ENCODE data around the gene CYB5RL.
"Not testable (repeated sequence)": the region's sequence is repeated elsewhere in the genome, so short reads cannot be mapped to it uniquely, and the experiment has no call there.

The CYB5RL gene

DNA sequence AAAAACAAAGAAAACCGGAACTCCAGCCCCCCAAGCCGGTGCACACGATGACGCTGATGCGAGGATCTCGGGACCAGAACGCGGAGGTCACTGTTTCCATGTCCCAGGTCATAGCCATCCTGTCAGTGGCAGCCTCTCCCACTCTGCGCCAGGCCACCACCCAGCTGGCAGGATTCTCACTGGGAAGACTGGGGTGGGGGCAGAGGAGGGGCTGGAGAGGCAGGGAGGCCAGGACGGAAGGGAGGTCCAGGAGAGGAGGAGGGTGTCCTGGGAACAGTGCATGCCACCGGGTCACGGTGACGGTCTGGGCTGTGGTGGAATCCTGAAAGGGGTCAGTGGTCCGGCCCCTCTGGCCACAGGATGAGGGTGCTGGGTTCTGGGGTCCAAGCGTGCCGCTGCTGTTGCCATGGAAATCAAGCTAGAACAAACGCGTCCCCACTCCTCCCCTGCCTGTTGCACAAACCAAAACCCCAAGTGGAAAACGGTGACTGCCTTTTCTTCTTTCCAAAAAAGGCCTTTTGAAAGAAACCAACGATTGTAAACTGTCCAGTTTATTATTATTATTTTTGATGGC lies 26.2 kb upstream of the CYB5RL start:
- no peak for DNase-seq (ENCODE audit: low read depth)

DNA sequence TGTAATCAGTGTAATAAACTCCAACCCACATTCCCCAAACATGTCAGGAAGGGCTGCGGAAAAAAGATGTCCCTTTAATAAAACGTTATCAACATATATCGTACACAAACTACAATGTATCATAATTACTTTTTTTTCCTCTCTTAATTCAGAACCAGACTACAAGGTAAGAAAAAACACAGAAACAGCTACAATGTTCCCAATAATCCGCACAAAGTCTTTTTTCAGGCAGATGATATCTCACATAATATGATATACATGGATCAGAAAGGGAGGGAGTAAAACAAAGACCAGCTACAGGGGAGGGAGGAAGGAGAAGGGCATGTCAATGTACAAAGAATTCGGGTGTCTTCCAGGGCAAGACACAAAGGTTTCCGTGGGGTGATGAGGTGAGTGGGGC lies 25.5 kb upstream of the CYB5RL start:
- no peak for DNase-seq (ENCODE audit: low read depth)

DNA sequence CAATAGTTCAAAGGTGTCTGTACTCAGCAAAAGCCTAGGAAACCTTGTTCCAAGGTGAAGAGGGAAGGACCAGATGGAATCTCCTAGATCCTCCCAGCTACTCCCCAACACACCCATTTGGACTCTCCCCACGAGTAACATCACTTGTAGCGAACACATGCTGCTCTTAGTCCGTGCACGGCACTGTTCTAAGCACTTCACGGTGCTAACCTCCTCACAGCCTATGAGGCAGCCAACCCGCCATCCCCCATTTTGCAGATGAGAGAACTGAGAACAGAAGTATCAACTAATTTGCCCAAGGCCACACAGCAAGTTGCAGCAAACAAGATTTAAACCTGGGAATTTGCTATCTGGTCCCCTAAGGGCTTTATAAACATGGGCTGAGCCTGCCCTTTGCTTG lies 24.4 kb upstream of the CYB5RL start:
- no peak for DNase-seq (ENCODE audit: low read depth)

DNA sequence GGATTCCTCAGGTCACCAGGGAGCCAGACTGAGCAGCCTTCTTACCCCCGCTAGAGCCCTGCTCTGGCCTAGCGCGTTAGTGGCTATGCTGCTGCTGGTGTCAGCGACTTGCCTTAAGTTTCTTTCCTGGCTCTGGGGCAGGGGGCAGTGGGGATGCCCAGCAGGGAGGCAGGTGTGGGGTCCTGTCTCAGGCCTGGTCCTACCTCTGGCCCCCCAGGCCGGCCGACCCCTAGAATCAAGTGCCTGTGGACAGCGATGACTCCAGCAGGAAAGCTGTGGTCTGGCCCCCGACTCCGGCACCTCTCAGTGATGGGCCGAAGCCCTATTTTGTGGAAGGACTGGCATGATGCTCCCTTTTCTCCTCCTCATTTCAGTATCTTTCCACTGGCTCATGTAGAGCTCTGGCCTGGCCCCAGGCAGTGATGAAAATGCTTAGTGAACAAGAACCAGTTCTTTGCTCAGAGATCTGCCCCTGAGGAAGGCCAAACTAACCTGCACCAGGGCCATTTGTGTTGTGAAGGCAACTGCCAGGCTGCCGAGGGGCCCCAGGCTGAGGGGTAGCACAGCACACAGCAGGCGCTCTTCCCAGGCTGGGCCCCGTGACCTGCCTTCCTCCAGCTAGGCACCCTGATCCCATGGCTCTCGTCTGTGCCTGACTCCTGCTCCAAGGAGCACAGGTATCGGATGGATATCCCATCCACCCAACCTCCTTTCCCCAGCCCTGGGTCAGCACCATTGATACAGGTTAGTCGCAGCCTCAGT lies 23.8 kb upstream of the CYB5RL start:
- DNase-seq (ENCODE audit: low read depth): no peak

DNA sequence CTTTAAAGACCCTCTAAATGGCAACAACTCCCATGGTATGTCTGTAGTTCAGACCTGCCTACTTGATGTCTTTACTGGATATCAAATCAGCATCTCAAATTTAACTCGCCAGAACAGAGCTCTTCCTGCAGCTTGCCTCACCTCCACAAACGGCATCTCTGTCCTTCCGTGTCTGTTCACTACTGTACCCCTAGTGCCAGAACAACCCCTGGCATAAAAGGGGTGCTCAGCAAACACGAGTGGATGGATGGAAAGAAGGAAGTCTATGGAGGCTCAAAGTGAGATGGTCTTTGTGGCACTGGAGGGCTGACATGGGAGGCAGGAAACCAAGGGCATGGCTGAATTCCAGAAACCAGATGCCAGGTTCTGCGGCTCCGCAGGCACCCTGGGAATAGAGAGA lies 22.9 kb upstream of the CYB5RL start:
- DNase-seq (ENCODE audit: low read depth): no peak

DNA sequence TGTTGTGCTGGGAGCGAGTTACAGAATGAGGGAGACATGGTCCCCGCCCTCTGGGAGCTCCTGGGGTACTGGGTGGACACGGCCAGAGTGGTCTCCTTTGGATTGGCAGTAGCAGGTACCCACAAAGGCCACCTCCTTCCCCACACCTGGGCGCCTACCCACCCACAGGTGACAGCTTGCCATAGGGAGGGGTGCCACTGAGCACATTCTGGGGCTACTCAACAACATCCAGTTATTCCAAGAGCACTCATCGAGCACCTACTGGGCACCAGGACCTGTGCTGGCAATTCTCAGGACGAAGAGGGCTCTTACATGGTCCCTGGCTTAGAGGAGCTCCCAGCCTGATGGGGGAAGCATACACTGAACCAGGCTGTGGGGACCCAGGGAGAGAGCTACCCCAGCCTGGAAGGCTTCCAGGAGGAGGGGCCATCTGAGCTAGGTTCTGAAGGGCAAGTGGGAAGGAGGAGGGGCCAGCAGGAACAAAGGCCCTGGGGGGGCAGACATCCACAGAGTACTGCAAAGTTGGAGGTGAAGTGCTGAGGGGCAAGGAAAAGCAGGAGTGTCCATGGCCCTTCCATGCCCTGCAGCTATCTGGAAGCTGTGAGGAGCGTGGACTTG lies 22.1 kb upstream of the CYB5RL start:
- DNase-seq (ENCODE audit: low read depth): no peak

DNA sequence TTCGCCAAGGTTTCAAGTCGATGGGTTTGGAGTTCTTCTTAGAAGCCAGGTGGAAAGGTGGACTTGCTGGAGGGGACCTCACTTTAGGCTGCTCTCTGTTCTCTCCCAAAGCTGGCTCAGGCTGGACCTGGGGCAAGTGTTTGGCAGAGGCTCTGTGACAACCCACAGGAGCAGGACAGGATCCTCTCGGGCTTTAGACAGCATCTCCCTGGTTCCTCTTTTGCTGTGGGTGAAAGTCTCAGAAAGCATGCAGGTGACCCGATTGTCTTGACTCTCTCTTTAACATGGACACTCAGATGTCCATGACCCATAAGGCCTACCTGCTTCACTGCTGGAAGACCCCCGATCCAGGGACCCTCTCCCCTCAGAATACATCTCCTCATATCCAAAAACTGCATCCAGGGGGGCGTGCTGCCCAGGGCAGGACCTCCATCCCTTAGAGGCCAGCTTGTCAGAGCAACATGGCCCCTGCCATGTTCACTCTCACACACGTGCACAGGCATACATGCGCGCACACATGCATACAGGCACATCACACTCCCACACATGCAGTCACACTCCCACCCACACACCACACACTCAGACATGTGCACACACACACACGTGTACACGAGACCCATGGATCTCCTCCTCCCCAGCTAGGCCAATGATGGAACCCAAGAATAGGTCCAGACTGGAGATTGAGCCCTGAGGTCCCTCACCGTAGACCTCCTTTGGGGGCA lies 21.4 kb upstream of the CYB5RL start:
- DNase-seq (ENCODE audit: low read depth): no peak

DNA sequence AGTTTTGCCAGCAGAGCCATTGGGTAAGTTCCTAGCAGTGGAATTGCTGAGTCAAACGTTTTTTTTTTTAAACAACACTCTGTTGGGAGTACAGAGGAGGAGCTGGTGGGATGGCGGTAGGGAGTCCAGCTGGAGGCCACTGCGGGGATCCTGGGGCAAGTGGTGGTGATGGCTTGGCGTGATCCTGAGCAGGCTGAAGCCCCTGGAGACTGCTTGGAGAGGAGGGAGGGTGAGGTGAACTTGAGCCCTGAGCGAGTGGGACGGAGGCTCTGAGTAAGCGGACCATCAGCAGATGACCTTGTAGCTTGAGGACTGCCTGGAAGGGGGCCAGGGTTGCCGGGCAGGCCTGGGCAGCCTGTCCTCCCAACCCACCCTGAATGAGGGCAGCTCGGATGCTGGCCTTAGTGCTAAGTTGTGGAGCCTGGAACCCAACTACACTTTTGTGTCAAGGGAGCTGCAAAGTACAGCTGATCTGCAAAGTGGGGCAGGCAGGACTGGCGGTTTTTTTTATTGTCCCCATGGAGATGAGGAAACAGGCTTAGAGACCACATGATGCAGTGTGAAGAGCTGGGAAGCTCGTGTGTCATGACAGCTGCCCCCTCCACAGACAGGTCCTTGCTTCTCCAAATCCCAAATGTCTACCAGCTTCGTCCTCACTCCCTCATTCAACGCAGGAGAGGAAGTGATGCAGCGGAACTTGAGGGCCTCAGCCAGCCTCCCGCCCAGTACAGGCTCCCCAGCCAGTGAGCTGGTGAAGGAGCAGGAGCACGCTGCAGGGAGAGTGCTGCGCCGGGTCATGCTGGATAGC lies 20.4 kb upstream of the CYB5RL start:
- DNase-seq (ENCODE audit: low read depth): peak; percentile 34

DNA sequence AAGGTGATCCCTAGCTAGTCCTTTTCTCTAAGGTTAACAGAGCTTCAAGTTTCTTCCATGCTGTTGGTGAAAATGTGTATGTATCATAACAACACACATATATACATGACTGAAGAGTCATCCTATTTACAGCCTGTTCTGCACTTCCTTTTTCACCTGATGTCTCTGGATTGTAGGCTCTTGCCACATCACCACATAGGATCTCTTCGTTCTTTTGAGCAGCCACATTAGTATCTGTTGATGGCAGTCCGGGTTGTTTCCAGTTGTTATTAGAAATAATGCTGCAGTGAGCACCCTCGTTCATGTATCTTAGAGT lies 19.8 kb upstream of the CYB5RL start:
- no peak for DNase-seq (ENCODE audit: low read depth)

DNA sequence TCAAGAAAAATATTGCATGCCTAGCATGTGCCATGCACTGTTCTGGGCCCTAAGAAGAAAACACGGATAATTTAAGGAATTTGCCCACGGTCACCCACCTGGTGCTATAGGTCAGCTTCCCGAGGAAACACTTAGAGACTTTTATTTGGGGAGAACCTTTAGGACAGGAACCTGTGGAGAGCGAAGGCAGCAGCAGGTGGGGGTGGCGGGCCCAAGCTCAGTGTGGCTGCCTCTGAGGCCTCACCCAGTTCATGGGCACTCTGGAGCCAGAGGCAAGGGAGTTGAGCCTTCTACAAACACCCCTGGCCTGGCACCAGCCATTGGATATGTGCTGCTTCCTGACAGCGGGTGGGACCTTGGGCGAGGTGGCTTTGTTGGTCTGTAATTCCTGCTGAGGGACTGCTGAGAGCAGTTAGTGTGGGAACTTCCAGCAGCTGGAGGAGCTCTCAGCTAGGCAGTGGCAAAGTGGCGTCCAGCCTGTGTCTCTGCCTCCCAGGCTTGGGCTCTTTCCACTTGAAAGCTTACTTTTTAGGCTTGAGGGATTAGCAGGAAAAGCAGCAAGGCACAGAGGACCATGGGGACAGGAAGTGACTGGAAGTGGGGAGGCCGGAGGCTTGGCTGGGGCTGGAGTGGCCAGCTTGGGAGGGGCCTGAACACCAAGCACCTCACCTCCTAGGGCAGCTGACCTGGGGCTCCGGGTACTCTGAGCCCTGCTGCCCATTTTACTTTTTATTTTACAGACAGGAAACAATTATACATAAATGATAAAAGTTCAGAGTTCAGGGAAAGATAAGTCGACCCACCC lies 19.3 kb upstream of the CYB5RL start:
- no peak for DNase-seq (ENCODE audit: low read depth)

DNA sequence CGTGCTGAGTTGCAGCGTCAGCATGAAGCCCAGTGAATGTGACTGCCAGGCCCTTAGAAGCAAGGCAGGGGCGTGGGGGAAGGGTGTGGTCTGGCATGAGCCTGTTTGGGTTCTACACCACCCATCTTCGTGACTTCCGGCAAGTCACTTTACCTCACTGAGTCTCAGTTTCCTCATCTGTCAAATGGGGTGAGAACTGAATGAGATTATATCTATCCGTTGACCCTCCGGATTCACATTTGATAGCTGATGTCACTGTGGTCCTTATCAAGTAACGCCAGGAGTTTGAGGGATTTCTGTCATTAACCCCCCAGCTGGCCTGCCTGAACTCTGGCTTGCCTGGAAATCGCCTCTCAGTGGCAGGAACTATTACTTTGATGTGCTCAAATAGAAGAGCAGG lies 15.7 kb upstream of the CYB5RL start:
- DNase-seq (ENCODE audit: low read depth): no peak

DNA sequence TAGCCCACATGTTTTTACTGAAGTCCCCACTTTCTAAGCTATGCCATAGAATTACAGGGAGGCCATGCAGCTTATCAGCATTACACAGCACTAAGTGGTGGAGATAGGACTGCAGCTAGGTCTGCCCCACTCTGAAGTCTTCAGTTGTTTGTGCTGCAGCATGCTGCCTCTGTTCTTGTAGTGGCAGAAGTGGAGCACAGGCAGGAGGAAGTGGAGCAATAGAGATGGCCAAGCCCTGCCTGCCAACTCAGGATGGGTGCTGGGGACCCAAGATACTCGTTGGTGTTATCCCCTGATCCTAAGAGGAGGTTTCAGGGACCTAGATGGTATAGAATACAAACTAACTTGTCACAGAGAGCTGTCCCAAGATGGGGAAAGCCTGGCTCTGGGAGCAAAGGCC lies 13.0 kb upstream of the CYB5RL start:
- no peak for DNase-seq (ENCODE audit: low read depth)

DNA sequence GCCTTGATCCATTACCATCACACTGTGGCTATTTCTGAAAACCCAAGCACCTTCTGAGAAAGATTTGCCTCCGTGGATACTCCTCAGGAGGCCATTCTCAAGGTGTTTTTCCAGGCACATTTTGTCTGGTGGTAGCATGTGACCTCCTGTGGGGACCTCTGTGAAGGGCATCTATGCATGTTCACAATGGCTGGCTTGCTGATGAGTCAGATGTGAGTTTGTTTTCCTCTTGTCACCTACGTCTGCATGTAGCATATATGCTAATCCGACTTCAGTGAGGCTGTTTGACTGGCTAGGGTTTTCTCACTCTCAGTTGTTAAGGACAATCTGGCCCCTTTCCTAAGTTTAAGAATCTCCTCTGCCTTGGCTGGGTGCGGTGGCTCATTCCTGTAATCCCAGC lies 8.1 kb upstream of the CYB5RL start:
- DNase-seq (ENCODE audit: low read depth): not testable (repeated sequence)

DNA sequence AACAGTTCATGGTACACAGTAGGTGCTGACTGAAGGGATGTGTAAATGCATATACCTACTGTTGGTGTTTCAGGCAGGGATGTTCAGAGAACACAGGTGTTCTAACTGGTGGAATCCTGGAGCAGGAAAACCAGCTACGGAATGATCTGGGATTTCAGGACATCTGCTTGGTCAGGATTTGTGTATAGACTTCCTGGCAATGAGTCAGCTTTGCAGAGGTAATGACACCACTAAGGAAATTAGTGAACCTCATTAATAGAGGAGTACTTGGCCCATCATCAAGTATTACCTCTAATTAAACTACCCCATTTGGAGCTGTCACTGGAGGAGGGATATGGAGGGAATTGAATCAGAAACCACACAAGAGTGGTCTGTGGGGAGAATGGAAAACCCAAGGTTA lies 7.5 kb upstream of the CYB5RL start:
- DNase-seq (ENCODE audit: low read depth): no peak

DNA sequence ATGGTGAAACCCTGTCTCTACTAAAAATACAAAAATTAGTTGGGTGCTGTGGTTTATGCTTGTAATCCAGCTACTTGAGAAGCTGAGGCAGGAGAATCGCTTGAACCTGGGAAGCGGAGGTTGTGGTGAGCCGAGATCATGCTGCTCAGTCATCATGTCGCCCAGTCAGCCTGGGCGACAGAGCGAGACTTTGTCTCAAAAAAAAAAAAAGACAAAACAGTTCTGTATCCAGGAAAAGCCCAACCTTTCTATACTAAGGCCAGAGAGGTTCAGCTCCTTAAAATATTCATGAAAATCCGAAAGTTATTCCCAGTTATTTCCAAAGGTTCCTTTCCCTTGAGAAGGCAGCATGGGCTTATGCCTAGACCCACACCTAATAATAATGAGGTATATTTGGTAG lies 4.4 kb upstream of the CYB5RL start:
- no peak for DNase-seq (ENCODE audit: low read depth)

DNA sequence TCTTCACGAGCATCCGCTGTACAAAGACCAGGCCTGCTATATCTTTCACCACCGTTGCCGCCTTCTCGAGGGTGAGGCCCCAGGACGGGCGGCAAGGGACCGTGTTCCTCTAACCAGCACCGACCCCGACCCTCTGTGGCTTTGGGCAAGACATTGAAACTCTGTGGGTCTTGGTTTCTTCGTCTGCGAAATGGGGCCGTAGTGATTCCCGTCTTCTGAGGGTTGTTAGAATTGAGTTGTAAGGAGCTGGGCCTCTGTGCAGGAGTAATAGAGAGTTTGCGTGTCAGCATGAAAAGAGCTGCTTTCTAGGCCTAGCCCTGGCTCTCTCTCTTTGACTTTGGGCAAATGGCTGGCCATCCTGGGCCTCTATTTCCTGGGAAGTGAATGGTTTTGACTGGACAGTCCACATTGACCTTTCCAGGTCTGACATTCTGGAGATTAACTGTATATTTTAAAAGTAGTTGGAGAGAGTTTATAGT lies 728 bp upstream of the CYB5RL start:
- no peak for DNase-seq (ENCODE audit: low read depth)

DNA sequence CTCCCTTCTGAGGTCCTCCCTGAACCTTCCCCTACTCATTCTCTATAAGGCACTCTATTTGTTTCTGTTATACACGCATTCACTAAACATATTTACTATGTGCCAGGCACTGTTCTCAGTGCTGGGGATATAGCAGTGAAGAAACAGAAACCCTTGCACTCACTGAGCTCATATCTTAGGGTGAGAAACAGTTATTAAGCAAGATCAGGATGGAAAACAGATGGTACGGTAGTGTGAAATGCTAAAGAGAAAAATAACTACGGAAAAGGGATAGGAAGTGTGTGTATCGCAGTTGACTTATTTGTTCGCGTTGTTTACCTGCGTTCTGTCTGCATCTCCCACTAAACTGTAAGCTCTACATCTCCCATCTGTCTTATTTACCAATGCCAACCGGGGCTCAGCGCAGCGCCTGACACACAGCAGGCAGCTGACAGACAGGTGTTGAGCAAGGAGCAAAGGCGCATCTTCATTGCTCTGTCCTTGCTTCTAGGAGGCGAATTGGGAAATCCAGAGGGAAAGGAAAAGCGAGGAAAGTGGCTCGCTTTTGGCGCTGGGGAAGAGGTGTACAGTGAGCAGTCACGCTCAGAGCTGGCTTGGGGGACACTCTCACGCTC lies 572 bp downstream of the CYB5RL start:
- DNase-seq (ENCODE audit: low read depth): no peak

DNA sequence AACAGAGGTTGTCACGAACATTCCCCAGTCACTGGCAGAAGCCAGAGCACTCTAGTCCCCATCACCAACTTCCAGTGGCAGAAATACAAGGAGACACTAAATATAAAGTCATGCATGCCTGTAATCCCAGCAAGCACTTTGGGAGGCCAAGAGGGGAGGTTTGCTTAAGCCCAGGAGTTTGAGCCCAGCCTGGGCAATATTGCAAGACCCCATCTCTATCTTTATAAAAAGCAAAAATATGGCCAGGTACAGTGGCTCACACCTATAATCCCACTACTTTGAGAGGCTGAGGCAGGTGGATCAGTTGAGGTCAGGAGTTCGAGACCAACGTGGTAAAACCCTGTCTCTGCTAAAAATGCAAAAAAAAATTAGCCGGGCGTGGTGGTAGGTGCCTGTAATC lies 6.4 kb downstream of the CYB5RL start:
- DNase-seq (ENCODE audit: low read depth): no peak

DNA sequence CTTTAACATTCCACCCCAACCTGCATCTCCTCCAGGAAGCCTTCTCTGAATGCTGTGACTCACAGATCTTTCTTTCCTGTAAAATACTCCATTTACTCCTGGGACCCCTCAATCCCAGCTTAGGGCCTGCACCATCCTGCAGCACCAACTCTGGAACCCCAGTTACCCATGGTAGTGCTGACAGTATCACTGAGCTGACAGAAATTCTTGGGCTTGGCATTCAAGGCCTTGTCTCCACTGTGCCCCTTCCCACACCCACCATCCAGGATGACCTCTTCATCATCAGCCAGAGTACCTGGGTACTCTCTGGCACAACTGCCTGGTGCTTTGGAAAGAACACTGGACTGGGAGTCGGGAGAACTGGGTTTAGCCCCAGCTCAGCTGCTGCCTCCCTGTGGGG lies 8.3 kb downstream of the CYB5RL start:
- no peak for DNase-seq (ENCODE audit: low read depth)

DNA sequence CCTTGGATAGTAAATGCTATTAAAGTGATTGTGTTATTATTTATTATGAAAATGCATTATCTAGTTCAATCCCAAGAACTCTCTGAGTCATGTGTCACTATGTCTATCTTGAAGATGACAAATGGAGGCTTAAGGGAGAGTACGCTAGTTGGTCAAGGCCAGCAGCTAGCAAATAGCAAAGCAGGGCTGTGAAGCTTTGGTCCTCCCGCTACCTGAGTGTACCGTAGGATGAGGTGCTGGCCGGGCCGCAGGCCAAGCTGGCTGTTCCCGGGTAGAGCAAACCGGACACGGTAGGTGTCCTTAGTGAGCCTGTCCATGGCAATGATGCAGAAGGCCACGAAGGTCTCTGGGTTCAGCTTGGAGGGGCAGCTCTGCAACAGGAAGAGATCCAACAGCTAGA lies 9.3 kb downstream of the CYB5RL start:
- no peak for DNase-seq (ENCODE audit: low read depth)

DNA sequence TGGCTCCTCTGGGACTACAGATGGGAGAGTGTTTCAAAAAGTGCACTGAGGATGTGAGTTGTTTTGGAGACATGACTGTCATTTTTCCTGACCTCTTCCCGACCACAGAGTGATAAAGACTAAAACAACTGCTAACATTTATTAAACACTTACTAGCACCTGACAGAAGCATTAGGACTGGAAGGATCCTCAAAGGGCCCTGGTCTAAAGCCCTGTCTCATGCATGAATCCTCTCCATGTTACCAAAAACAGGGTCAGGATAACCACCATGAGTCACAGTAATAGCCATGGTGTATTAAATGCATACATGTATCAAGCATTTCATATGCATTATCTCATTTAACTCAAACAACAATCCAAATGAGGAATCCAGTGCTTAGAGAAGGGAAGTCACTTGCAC lies 11.5 kb downstream of the CYB5RL start:
- DNase-seq (ENCODE audit: low read depth): no peak
